CD4-positive, alpha-beta T cell treated with Interleukin-1 beta for 1 hour (primary cell): ENCODE measurements around the gene PSPH.
"Not testable (repeated sequence)": the region's sequence is repeated elsewhere in the genome, so short reads cannot be mapped to it uniquely, and the experiment has no call there.

ENCODE experiments used
- DNase-seq, 2 donors: peaks; one replicate each; pipeline ENCODE4 v3.0.0-alpha.2; 2020 to 2022

The PSPH gene

GRCh38 chr7:56051339-56052191 is at the start of gene PSPH, which contains the start of gene CCT6A:
TSS of gene PSPH (minus strand) at chr7:56051444. CDS start at chr7:56021212, 30,232 bp downstream.
TSS of gene CCT6A (plus strand) at chr7:56051765. CDS start at chr7:56051849, 84 bp downstream.
- peak; percentile 87 to 89 for DNase-seq

GRCh38 chr7:56099653-56100052 is 48.4 kb upstream of the PSPH start:
- DNase-seq: no peak

GRCh38 chr7:56098187-56099008 is 47.2 kb upstream of the PSPH start:
- not testable (repeated sequence) for DNase-seq

DNA sequence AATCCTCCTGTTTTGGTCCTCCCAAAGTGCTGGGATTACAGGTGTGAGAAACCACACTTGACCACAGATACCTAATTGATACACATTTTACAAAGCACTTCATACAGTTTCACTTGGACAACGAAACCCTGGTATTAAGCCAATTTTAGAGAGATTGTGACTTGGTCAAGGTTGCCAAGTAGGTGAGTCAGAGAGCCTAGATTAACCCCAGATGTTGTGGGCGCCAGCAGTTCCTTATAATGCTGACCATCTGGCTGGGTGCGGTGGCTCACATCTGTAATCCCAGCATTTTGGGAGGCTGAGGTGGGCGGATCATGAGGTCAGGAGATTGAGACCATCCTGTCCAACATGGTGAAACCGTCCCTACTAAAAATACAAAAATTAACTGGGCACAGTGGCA is 46.5 kb upstream of the PSPH start:
- no peak for DNase-seq

DNA sequence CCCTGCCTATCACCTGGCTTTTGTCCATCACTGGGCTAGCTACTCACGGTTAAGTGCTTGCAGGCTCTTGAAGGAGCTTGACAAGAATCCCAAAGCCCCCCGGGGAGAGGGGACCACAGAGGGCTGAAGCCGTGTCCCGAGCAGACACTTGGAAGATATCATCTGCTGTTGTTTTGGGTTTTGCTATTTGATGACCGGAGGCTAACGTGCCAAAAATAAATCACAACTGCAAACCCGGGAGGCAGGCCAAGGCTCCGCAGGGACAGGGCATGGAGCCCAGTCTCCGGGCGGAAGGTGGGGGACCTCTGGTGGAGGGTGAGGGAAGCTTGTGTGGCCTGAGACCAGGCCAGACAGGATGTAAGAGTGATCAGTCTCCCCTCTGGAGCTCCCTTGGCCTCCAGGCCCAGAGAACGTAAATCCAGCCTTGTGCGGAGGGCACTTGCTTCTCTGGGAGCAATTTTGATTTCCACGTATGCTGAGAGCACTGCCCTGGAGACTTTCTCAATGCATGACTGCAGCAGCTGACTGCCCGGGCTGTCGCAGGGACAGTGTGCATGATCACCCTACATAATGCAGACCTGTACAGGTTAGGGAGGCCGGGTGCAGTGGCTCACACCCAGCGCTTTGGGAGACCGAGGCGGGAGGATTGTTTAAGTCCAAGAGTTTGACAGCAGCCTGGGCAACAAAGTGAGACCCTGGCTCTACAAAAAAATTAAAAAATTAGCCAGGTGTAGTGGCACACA is 41.7 kb upstream of the PSPH start, which contains the start of gene PHKG1:
PHKG1 (minus strand) TSS at position 164 of the 743 bp plus-strand sequence. CDS start 4,011 bp downstream, outside the sequence.
- DNase-seq: no peak

- DNase-seq: not testable (repeated sequence)
These were observed 41.1 kb upstream of the PSPH start for GRCh38 chr7:56092388-56092787.

GRCh38 chr7:56091591-56091990 is 40.3 kb upstream of the PSPH start:
- DNase-seq: no peak

DNA sequence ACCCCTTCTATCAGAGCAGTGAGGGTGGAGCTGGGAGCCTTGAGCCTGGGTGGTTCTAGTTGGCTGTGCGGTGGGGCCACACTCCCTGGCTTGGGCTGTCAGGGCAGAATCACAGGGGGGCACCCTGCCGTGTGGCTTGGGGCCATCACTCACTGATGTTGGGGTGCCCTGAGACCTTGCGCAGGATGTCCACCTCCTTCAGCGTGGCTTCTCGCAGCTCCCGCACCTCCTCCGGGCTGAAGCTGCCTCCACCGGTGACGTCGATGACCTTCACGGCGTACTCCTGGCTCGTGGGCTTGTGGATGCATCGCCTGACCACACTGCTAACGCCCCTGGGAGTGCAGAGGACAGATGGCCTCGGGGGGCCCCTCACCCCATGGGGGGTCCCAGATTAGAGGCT is 36.2 kb upstream of the PSPH start:
- DNase-seq: no peak

GRCh38 chr7:56086761-56087160 is 35.5 kb upstream of the PSPH start:
- no peak for DNase-seq

- no peak for DNase-seq
These were observed 32.0 kb upstream of the PSPH start for GRCh38 chr7:56083150-56083785.

- DNase-seq: no peak
These were observed 30.5 kb upstream of the PSPH start for GRCh38 chr7:56081626-56082340.

GRCh38 chr7:56080726-56081435 is 29.6 kb upstream of the PSPH start:
- DNase-seq: not testable (repeated sequence)

- no peak for DNase-seq
These were observed 28.4 kb upstream of the PSPH start for GRCh38 chr7:56079450-56080185.

DNA sequence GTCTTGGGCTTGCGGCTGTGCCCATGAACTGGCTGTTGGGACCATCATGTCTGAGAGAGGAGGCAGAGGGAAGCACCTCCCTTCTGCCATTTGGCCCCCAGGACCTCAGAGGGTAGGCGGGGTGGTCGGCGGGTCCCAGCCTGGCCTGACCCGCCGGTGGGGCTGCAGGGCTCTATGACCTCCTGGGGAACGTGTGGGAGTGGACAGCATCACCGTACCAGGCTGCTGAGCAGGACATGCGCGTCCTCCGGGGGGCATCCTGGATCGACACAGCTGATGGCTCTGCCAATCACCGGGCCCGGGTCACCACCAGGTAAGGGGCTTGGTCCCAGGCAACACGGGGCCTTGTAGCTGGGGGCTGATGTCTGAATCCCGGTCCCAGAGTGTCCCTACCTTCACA is 27.0 kb upstream of the PSPH start:
- DNase-seq: no peak

DNA sequence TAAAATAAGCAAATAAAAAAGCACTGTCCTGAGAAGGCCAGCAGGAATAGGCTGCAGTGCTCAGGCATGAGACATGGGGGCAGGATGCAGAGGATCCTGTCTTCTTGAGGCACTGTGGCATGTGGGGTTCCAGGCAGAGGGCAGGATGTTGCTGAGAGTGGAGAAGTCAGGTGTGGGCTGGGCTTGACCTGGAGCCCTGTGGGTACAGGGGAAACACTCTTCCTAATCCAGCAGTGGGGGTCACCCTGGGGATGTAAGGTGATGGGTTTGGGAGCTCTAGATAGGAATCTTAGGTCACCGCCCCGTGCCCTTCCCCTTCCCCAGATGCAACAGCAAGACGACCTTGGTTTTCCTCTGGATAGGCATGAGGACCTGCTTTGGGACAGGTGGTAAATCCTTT is 26.4 kb upstream of the PSPH start:
- no peak for DNase-seq

GRCh38 chr7:56074371-56074791 is 23.1 kb upstream of the PSPH start:
- DNase-seq: peak; percentile 61 to 76

DNA sequence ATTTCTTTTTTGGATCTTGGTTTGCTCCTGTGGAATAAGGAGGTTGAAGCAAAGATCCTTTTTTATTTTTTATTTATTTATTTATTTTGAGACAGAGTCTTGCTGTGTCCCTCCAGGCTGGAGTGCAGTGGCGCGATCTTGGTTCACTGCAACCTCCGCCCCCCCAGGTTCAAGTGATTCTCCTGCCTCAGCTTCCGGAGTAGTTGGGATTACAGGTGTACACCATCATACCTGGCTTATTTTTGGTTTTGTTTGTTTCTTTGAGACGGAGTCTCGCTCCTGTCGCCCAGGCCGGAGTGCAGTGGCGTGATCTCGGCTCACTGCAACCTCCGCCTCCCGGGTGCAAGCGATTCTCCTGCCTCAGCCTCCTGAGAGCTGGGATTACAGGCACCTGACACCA is 15.1 kb upstream of the PSPH start:
- DNase-seq: not testable (repeated sequence)

- peak; percentile 88 to 90 for DNase-seq
These were observed 12.8 kb upstream of the PSPH start, which contains the start of gene SUMF2 for GRCh38 chr7:56063882-56064625. TSS of gene SUMF2 (plus strand) at chr7:56064286. CDS start at chr7:56064312, 26 bp downstream.

GRCh38 chr7:56063500-56063881 is 12.2 kb upstream of the PSPH start:
- no peak for DNase-seq
